SK-N-SH treated with all-trans-retinoic acid at 6 μM for 48 hours (cell line): ENCODE measurements around the gene ANKRD23.

Experiments
- ATAC-seq: fragments of 200-7000 bp; cut with Tn5 transposase; 3 replicates; pipeline ENCODE4 v1.9.1; 2020; ENCODE audit warnings: mild to moderate bottlenecking, moderate library complexity
- BACH2 ChIP-seq: fragments of 250-450 bp; sonication (Bioruptor Pico); IDR thresholded peaks from 2 replicates; pipeline ENCODE4 v1.9.0; 2021; ENCODE audit warnings: mild to moderate bottlenecking, borderline replicate concordance
- CSDC2 ChIP-seq: fragments of 250-450 bp; sonication (Bioruptor Pico); IDR thresholded peaks from 2 replicates; pipeline ENCODE4 v1.5.0; 2020; ENCODE audit warnings: mild to moderate bottlenecking, moderate library complexity
- OSR1 ChIP-seq: fragments of 250-450 bp; sonication (Bioruptor Pico); IDR thresholded peaks from 2 replicates; pipeline ENCODE4 v1.8.0; 2022; ENCODE audit warnings: moderate library complexity, mild to moderate bottlenecking, inconsistent platforms
- PPARA ChIP-seq: fragments of 250-450 bp; sonication (Bioruptor Pico); IDR thresholded peaks from 2 replicates; pipeline ENCODE4 v1.5.0; 2020; ENCODE audit warnings: mild to moderate bottlenecking, borderline replicate concordance
- SNAI2 ChIP-seq: fragments of 250-450 bp; sonication (Bioruptor Pico); IDR thresholded peaks from 2 replicates; pipeline ENCODE4 v1.5.0; 2020; ENCODE audit warnings: mild to moderate bottlenecking, moderate library complexity
- TOX ChIP-seq: fragments of 250-450 bp; sonication (Bioruptor Pico); IDR thresholded peaks from 2 replicates; pipeline ENCODE4 v1.8.0; 2021; ENCODE audit warnings: mild to moderate bottlenecking, moderate library complexity, borderline replicate concordance
- ZNF8 ChIP-seq: fragments of 450-650 bp; formaldehyde crosslinking; IDR thresholded peaks from 2 replicates; pipeline ENCODE4 v1.5.0; 2020; ENCODE audit warnings: mild to moderate bottlenecking, moderate library complexity

The ANKRD23 gene

DNA sequence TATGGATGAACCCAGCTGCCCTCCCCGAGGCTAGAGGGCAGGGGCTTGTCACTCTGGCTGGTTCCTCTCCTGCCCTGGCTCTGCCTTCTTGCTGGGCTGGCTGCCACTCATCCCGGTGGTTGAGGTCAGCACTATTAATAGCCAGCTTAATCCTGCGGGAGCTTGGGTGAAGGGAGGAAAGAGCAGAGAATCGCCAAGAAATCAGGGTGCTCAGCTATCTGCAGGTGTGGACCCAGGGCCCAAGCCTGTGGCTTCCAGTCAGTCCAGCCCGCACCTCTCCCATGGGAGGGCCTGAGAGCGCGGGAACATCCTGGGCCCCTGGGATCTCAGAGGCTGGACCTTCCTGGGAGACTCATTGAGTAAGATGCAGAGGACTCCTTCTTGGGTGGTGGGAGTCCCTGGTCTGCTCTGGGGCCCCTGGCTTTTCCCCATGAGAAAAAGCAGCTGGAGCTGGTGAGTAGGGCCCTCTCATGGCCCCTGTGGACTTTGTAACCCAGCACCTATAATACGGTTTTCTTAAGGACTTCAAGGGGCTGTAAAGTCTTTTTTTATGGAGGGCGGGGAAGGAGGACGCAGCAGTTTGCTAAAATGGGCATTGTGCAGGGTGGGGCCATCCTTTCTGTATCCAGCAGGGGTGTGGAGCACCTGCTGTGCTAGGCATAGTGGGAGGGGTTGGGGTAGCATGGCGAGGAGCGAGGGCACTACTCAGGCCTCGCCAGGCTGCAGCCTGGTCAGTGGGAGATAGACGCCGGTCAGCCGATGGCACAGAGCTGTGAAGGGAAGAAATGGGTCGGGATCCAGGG, 55.2 kb downstream of the ANKRD23 start:
- peak; percentile 90 for ATAC-seq
- TF ChIP-seq ZNF8 (CRISPR knock-in tag) (no peak), TOX (no peak), BACH2 (CRISPR knock-in tag) (no peak), CSDC2 (CRISPR knock-in tag) (no peak), SNAI2 (CRISPR knock-in tag) (no peak), OSR1 (CRISPR knock-in tag) (no peak), PPARA (CRISPR knock-in tag) (no peak)
